Sigmoid colon (tissue), 7 donors: ENCODE measurements around the gene PRRT4. TPM values are rescaled to one million over a fixed set of nuclear protein-coding genes. Genes with fewer than 3 reads are reported as not detected.

Source experiments
- DNase-seq: peaks from one replicate; pipeline ENCODE4 v3.0.0-alpha.2; 2019
- H3K27ac ChIP-seq, 4 donors: fragments of 200-600 bp; sonication (generic); one replicate each; pipeline ENCODE4 v1.5.1; 2016 to 2019; ENCODE audit warnings: mild to moderate bottlenecking in 1 of 4
- H3K27me3 ChIP-seq, 3 donors: fragments of 200-600 bp; sonication (generic); one replicate each; pipeline ENCODE4 v1.5.1; 2019; ENCODE audit warnings: mild to moderate bottlenecking in 1 of 3
- H3K36me3 ChIP-seq, 4 donors: fragments of 200-600 bp; sonication (generic); one replicate each; pipeline ENCODE4 v1.5.1; 2016 to 2019
- H3K4me1 ChIP-seq, 4 donors: fragments of 200-600 bp; sonication (generic); one replicate each; pipeline ENCODE4 v1.5.1; 2017 to 2019
- H3K4me3 ChIP-seq, 4 donors: fragments of 200-600 bp; sonication (generic); one replicate each; pipeline ENCODE4 v1.5.1; 2017 to 2019; ENCODE audit warnings: mild to moderate bottlenecking in 2 of 4, moderate library complexity in 1 of 4
- H3K9me3 ChIP-seq, 4 donors: fragments of 200-600 bp in 3 of 4; sonication (generic) in 3 of 4; one replicate each; pipeline versions ENCODE4 v1.5.1 to v1.6.1; 2013 to 2019
- EP300 ChIP-seq, 4 donors: sonication (generic); formaldehyde crosslinking; IDR thresholded peaks; one replicate each; pipeline ENCODE4 v1.6.1; 2017; ENCODE audit warnings: antibody characterized with exemption in 4 of 4
- POLR2A ChIP-seq, 2 donors: fragments of 450-650 bp; IDR thresholded peaks; one replicate each; pipeline ENCODE4 v1.6.1; 2016; ENCODE audit warnings: antibody characterized with exemption in 2 of 2, mild to moderate bottlenecking in 2 of 2, moderate library complexity in 2 of 2
- POLR2AphosphoS5 ChIP-seq, 4 donors: sonication (generic); formaldehyde crosslinking; IDR thresholded peaks; one replicate each; pipeline ENCODE4 v1.6.1; 2017; ENCODE audit warnings: antibody characterized with exemption in 4 of 4
- WGBS, 2 donors: extraction: QIAGEN DNeasy Blood & Tissue Kit; methylation state at CpG; one replicate each; pipeline ENCODE4 v1.1.7; 2013; 5-methylcytosine and 5-hydroxymethylcytosine counted together
- intact Hi-C: fragments of 100-400 bp; cut with DNase I; formaldehyde crosslinking; loops from one replicate; pipeline ENCODE4 v1.15.1; 2023
- polyA plus RNA-seq, 3 donors: library from polyadenylated mRNA; stranded (reverse); fragments of 200-250 nt; gene quantifications; one replicate each; pipeline ENCODE4 v1.2.3, GENCODE V29; 2013
- total RNA-seq, 4 donors: library from RNA; depleted of rRNA; stranded (reverse); fragments of >200 nt; gene quantifications; one replicate each; pipeline ENCODE4 v1.1.0, GENCODE V29; 2016
- TF ChIP-seq, protein P1 (sequence below), 4 experiments: fragments of 450-650 bp in 3 of 4; fragments of 200-600 bp in 1 of 4; IDR thresholded peaks; one replicate each; pipeline ENCODE4 v1.5.1; 2016 to 2019; ENCODE audit warnings: antibody characterized with exemption in 4 of 4, mild to moderate bottlenecking in 3 of 4, moderate library complexity in 2 of 4
- donor health status: healthy with polysubstance abuse.
- donor health status: Bipolar disorder and iron deficiency.
- donor health status: healthy.

The PRRT4 gene
- total and polyA plus RNA-seq, 7 donors = 0.27 to 1.1 (median 0.83) TPM; not detected in 2

DNA sequence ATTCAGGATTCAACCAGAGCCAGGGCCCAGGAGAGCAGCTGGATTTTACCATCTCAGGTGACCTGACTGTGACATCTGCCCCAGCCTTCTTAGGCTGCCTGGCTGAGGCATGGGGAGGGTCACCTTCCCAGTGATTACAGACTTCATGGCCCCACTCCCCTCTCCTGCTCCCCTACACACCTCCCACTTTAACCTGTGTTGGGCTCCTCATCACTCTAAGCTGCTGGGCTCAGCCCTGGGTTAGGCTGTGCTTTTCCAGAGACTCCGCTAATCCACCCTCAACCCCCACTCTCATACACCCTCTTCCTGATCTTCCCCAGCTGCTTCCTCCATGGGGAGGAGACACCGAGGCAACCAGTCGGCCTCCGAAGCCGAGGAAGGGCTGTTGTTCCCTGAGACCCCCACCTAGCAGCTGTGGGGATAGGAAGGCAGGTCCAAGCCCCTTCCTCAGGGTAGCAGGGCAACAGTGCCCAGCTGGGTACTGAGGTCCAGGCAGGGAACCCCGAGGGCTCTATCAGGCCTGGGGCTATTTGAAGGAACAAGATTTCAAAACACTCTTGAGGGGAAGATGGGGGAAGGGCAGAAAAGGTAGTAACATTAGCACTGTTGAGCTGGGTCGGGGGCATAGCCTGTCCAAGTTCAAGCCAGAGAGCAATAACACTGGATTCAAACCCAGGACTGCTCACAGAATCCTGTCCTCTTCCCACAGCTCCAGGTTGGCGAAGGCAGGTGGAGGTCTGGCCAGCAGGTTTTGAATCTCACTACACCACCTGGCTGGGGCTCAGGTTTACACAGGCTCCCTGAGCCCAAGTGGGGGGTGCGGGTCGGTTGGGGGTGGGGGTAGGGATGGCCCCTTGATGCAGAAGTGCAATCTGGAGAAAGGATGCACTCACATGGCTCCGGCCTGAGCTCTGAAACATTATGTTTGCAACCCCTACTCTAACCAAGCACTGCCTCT, 46.5 kb upstream of the PRRT4 start:
- no peaks in the 10 kb centered on the region for H3K9me3 ChIP-seq
- H3K27ac ChIP-seq = peak overlapping the region; percentile 91 to 94 (median 94)
- H3K27me3 ChIP-seq = no peaks in the 10 kb centered on the region
- H3K4me1 ChIP-seq = peaks cover 0 to 56% (median 45%) of the 10 kb centered on the region in 4 donors
- TF ChIP-seq POLR2AphosphoS5 (IDR thresholded peaks at IDR 0.05) = no peak
- TF ChIP-seq POLR2A (IDR thresholded peaks at IDR 0.05) = no peak
- no peak for TF ChIP-seq EP300 (IDR thresholded peaks at IDR 0.05)
- intact Hi-C loops = loop anchor here (2.0 to 5.0 kb wide), 2 partner anchors 49 to 821 kb away; partner anchors contain the start of genes ARF5 and GCC1
- peak overlapping the region in 3 of 4 donors; percentile 57 to 73 (median 69) for H3K4me3 ChIP-seq
- no peak for DNase-seq
- WGBS, 2 donors = 64 to 72% methylated on average over 11 of the region's 11 CpGs
- no peaks in the 10 kb centered on the region for H3K36me3 ChIP-seq

DNA sequence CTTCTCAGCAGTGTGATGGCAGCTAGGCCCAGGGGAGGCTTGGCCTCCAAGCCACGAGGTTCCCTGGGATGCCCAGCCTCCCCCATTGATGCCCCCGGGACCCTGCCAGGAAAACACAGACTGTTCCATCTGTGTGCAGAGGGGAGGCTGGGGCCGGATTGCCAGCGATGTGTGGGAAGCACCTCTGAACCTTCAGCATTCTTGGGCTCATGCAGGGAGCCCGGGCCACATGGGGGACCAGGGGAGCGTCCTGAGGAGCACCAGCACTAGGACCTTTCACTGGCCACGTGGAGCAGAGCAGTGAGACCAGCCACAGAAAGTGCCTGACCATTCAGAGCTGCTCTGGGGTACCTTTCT, 45.7 kb upstream of the PRRT4 start:
- intact Hi-C loops = loop anchor here (2.0 to 5.0 kb wide), 2 partner anchors 50 to 820 kb away; partner anchors contain the start of genes ARF5 and GCC1
- DNase-seq = no peak
- WGBS, 2 donors = 81 to 84% methylated on average over 7 of the region's 7 CpGs

DNA sequence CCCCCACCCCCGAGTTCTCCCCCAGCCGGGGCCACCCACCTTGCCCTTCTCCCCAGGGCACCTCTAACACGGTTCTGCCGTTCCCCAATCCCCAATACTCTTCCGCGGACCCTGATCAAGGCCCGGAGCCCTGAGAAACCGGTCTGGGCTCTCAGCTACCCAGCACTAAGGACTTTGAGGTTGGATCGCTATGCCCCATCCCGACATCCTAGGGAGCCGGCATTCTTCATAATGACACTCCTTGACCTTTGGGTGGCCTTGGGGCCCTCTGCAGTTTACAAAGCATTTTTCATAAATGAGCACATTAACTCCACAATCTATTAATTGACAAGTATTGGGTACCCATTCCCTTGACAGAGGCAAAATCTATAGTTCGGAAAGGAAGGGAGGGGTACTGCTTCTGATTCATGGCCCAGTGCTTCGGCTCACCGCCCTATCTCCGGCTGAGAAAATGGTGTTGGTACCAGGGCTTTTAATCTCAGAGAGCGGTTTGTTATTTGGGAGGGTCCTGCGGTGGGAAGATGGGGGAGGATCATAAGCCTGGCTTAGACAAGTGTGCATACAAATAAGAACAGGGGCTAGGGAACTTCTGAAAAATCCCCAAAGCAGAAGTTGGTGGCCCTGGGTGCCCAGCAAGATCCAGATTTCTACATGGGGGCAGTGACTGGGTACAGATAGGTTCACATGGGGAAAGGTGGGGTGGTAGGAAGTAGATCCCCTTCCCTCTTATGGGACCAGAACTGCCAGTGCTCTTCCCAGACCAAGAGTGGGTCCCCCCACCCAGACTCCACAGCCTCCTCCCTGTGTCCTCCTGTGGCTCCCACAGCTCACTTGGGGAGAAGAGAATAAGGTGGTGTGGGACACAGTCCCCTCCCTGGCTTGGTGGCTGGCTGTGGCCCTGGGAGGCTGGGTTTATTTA, 45.1 kb upstream of the PRRT4 start:
- H3K36me3 ChIP-seq = peaks cover 0 to 13% (median 0%) of the 10 kb centered on the region in 4 donors
- peak overlapping the region in 3 of 4 donors; percentile 68 to 87 (median 82) for H3K4me3 ChIP-seq
- no peaks in the 10 kb centered on the region for H3K9me3 ChIP-seq
- H3K27me3 ChIP-seq = no peaks in the 10 kb centered on the region
- WGBS, 2 donors = 35 to 50% methylated on average over 17 of the region's 17 CpGs
- peaks cover 0 to 56% (median 45%) of the 10 kb centered on the region in 4 donors for H3K4me1 ChIP-seq
- TF ChIP-seq, protein P1, sequence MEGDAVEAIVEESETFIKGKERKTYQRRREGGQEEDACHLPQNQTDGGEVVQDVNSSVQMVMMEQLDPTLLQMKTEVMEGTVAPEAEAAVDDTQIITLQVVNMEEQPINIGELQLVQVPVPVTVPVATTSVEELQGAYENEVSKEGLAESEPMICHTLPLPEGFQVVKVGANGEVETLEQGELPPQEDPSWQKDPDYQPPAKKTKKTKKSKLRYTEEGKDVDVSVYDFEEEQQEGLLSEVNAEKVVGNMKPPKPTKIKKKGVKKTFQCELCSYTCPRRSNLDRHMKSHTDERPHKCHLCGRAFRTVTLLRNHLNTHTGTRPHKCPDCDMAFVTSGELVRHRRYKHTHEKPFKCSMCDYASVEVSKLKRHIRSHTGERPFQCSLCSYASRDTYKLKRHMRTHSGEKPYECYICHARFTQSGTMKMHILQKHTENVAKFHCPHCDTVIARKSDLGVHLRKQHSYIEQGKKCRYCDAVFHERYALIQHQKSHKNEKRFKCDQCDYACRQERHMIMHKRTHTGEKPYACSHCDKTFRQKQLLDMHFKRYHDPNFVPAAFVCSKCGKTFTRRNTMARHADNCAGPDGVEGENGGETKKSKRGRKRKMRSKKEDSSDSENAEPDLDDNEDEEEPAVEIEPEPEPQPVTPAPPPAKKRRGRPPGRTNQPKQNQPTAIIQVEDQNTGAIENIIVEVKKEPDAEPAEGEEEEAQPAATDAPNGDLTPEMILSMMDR (IDR thresholded peaks at IDR 0.05) = no peak
- TF ChIP-seq EP300 (IDR thresholded peaks at IDR 0.05) (no peak), POLR2AphosphoS5 (IDR thresholded peaks at IDR 0.05) (no peak), POLR2A (IDR thresholded peaks at IDR 0.05) (no peak)
- intact Hi-C loops = loop anchor here (2.0 to 5.0 kb wide), 2 partner anchors 50 to 819 kb away; partner anchors contain the start of genes ARF5 and GCC1
- no peak for DNase-seq
- H3K27ac ChIP-seq = peak overlapping the region; percentile 91 to 94 (median 94)

More for the DNA sequence above, 45.7 kb upstream of the PRRT4 start:
- no peaks in the 10 kb centered on the region for H3K9me3 ChIP-seq
- no peaks in the 10 kb centered on the region for H3K27me3 ChIP-seq
- peak overlapping the region; percentile 91 to 94 (median 94) for H3K27ac ChIP-seq
- no peak overlapping the region for H3K4me3 ChIP-seq
- H3K36me3 ChIP-seq = peaks cover 0 to 6% (median 0%) of the 10 kb centered on the region in 4 donors
- peaks cover 0 to 56% (median 45%) of the 10 kb centered on the region in 4 donors for H3K4me1 ChIP-seq
- TF ChIP-seq, protein P1 (IDR thresholded peaks at IDR 0.05) = no peak
- TF ChIP-seq POLR2AphosphoS5 (IDR thresholded peaks at IDR 0.05) (no peak), EP300 (IDR thresholded peaks at IDR 0.05) (no peak), POLR2A (IDR thresholded peaks at IDR 0.05) (no peak)

DNA sequence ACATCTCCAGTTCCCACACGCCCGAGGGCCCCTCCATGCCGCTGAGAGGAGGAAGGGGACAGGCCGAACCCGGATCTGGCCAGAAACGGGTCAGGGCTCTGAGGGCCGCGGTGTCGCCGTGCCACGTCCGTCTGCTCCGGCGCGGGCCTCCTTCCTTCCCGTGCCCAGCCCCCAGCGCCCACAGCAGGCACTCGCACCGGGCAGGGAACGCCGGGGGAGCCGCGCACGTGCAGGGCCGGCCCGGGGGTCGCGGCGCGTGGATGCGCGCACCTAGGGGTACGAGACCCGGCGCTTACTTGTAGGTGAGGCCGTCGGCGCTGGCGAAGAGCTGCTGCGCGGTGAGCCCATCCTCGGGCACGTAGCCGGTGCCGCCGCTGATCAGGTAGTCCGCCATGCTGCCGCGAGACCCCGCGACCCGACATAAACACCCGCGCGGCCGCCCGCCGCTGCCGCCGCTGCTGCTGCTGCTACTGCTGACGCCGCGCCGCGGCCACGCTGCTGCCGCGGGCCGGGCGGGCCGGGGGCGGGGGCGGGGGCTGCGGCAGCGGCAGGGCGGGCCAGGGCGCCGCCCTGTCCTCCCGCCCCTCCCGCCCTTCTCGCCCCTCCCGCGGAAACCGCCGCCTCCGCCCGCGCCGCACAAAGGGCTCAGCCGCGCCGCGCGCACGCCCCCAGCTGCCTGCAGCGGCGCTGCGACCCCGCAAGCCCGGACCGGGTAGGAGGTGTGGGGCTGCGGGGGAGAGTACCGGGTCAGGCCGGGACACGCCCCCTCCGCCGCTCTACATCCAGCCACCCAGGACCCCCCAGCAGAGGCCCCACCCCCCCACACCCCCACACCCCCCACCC, 44.2 kb upstream of the PRRT4 start:
- peaks cover 0 to 22% (median 7%) of the 10 kb centered on the region in 4 donors for H3K36me3 ChIP-seq
- no peaks in the 10 kb centered on the region for H3K9me3 ChIP-seq
- H3K27ac ChIP-seq = peak overlapping the region; percentile 91 to 94 (median 94)
- intact Hi-C loops = loop anchor here (2.0 to 5.0 kb wide), 2 partner anchors 51 to 818 kb away; partner anchors contain the start of genes ARF5 and GCC1
- no peaks in the 10 kb centered on the region for H3K27me3 ChIP-seq
- WGBS, 2 donors = 1% methylated on average over 107 of the region's 107 CpGs
- TF ChIP-seq POLR2A (IDR thresholded peaks at IDR 0.05) (no peak), POLR2AphosphoS5 (IDR thresholded peaks at IDR 0.05) (no peak), EP300 (IDR thresholded peaks at IDR 0.05) (no peak)
- TF ChIP-seq, protein P1 (IDR thresholded peaks at IDR 0.05) = no peak
- DNase-seq = no peak
- peaks cover 0 to 54% (median 42%) of the 10 kb centered on the region in 4 donors for H3K4me1 ChIP-seq
- peak overlapping the region; percentile 64 to 87 (median 75) for H3K4me3 ChIP-seq
